ENCODE results near the gene LDLRAD4.

The LDLRAD4 gene

GRCh38 chr18:13265911-13266217, 47.3 kb downstream of the LDLRAD4 start:
- no peak for DNase-seq (ENCODE audit: low spot score)

GRCh38 chr18:13266218-13267100, 47.9 kb downstream of the LDLRAD4 start:
- no peak for DNase-seq (ENCODE audit: low spot score)

GRCh38 chr18:13267431-13267873, 48.9 kb downstream of the LDLRAD4 start:
- DNase-seq (ENCODE audit: low spot score) = no peak

- DNase-seq (ENCODE audit: low spot score) = no peak
Observed at GRCh38 chr18:13268158-13269012, 49.8 kb downstream of the LDLRAD4 start.

GRCh38 chr18:13269013-13269280, 50.4 kb downstream of the LDLRAD4 start:
- no peak for DNase-seq (ENCODE audit: low spot score)

- no peak for DNase-seq (ENCODE audit: low spot score)
Observed at GRCh38 chr18:13269521-13270011, 51.0 kb downstream of the LDLRAD4 start.

GRCh38 chr18:13270279-13270855, 51.8 kb downstream of the LDLRAD4 start:
- DNase-seq (ENCODE audit: low spot score) = no peak

- DNase-seq (ENCODE audit: low spot score) = no peak
Observed at GRCh38 chr18:13271302-13271911, 52.8 kb downstream of the LDLRAD4 start.

- DNase-seq (ENCODE audit: low spot score) = no peak
Observed at GRCh38 chr18:13272416-13272815, 53.9 kb downstream of the LDLRAD4 start.

- no peak for DNase-seq (ENCODE audit: low spot score)
Observed at GRCh38 chr18:13273800-13274199, 55.2 kb downstream of the LDLRAD4 start.

- DNase-seq (ENCODE audit: low spot score) = no peak
Observed at GRCh38 chr18:13275075-13275474, 56.5 kb downstream of the LDLRAD4 start.

GRCh38 chr18:13276530-13277520, 58.3 kb downstream of the LDLRAD4 start:
- DNase-seq (ENCODE audit: low spot score) = no peak

- DNase-seq (ENCODE audit: low spot score) = no peak
Observed at GRCh38 chr18:13278062-13278630, 59.6 kb downstream of the LDLRAD4 start.

GRCh38 chr18:13279181-13280069, 60.9 kb downstream of the LDLRAD4 start:
- DNase-seq (ENCODE audit: low spot score) = peak; percentile 15

GRCh38 chr18:13280070-13280795, 61.7 kb downstream of the LDLRAD4 start:
- no peak for DNase-seq (ENCODE audit: low spot score)

GRCh38 chr18:13281406-13281805, 62.8 kb downstream of the LDLRAD4 start:
- DNase-seq (ENCODE audit: low spot score) = no peak

- no peak for DNase-seq (ENCODE audit: low spot score)
Observed at GRCh38 chr18:13283746-13284145, 65.2 kb downstream of the LDLRAD4 start.

- no peak for DNase-seq (ENCODE audit: low spot score)
Observed at GRCh38 chr18:13284330-13285027, 65.9 kb downstream of the LDLRAD4 start.

All from germinal center (tissue), 1 donor.